ENCODE results near the gene RCAN1.
"Not testable (repeated sequence)": the region's sequence is repeated elsewhere in the genome, so short reads cannot be mapped to it uniquely, and the experiment has no call there.

Gene RCAN1

DNA sequence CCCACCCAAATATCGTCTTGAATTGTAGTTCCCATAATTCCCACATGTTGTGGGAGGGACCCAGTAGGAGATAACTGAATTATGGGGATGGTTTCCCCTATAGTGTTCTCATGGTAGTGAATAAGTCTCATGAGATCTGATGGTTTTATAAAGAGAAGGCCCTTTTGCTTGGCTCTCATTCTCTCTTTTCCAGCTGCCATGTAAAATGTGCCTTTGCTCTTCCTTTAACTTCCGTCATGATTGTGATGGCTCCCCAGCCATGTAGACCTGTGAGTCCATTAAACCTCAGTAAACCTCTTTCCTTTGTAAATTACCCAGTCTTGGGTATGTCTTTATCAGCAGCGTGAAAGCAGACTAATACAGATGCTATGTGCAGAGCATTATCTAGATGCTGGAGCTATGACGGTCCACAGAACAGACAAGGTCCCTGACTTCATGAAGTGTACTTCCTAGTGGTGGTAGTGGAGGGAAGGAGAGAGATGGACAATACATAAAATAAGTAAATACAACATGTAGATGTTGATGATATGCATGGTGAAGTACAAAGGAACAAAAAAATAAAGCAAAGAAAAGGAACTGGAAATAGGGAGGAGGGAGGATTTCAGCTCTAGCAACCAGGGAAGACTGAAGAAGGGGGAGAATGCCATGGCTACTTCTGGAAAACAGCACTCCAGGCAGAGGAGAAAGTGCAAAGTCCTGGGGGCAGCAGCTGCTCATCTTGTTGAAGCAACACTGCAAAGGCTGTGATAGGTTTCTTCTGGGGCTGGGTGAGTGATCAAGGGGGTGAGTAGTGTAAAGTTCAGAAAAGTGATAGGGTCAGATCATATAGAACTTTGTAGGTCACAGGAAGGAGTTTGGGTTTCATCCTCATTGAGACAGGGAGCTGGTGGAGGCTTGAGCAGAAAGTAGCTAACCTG is 6.8 kb upstream of the RCAN1 start:
- no peak for DNase-seq (ENCODE audit: low read depth)

GRCh38 chr21:34619841-34620665 is 5.1 kb upstream of the RCAN1 start:
- DNase-seq (ENCODE audit: low read depth): no peak

DNA sequence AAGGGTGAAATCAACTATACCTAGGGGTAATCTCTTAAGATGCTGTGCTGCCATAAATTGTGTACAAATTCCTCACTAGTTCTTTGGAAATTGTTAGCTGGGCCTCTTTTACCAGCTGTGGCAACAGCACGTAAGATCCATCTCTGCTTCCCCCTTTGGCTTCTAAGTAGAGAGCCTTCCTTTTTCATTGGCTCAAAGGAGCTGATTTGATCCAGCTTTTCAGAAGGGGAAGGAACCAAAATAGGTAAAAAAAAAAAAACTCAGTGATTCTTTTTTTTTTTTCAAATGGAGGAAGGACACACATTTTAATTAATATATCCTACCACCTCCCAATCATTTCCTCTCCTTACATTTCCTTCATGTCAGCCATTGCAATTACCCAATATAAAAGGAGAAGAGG is 4.0 kb upstream of the RCAN1 start:
- no peak for DNase-seq (ENCODE audit: low read depth)

- DNase-seq (ENCODE audit: low read depth): no peak
Observed at GRCh38 chr21:34617753-34618339, 2.9 kb upstream of the RCAN1 start.

DNA sequence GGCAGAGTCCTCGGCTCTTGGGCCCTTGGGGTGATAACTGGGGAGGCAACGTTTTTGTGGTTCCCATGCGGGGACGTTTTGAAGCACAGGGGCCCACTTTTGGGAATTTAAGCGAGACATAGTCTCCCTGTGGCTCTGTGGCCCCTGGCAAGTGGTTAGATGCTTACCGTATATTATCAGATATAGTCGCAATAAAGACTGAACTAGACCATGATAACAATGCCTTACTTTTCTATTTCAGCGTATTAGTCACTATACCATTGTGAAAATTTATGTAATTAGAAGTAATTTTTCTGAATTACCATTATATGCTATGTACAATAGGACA is 538 bp upstream of the RCAN1 start:
- DNase-seq (ENCODE audit: low read depth): no peak

GRCh38 chr21:34613679-34614627 is 960 bp downstream of the RCAN1 start:
- no peak for DNase-seq (ENCODE audit: low read depth)

- no peak for DNase-seq (ENCODE audit: low read depth)
Observed at GRCh38 chr21:34612557-34612956, 2.4 kb downstream of the RCAN1 start.

DNA sequence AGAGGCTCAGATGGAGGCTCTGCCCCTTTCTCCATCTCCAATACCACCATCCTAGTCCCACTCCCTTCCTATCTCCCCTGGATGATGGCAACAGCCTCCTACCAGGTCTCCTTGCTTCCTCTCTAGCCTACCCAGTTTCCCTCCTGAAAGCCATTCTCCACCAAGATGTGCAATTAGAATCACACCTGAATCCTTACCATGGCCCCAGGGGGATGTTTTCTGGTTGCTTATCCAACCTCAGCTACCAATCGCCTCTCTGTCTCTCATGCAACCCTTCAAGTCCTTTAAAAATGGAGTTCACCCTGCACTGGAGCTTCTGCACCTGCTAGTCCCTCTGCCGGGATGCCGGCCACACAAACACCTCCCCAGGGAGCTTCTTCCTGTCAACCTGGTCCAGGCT is 2.9 kb downstream of the RCAN1 start:
- no peak for DNase-seq (ENCODE audit: low read depth)

DNA sequence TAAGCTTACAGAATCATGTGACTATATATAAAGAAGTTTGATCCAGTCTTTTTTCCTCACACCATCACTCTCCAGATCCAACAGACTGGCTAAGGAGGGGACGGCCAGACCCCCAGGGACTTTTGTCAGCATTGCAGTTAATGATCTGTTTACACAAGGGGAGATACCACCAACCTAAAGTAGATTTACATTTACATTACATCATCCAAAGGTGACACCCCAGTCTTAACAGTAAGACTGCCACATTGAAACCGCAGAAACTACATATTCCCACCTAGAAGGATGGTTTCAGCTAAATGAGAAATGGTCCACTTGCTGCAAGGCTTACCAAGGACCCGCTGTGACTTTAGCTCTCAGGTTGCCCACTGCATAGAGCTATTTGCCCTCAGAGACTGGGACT is 3.4 kb downstream of the RCAN1 start:
- no peak for DNase-seq (ENCODE audit: low read depth)

DNA sequence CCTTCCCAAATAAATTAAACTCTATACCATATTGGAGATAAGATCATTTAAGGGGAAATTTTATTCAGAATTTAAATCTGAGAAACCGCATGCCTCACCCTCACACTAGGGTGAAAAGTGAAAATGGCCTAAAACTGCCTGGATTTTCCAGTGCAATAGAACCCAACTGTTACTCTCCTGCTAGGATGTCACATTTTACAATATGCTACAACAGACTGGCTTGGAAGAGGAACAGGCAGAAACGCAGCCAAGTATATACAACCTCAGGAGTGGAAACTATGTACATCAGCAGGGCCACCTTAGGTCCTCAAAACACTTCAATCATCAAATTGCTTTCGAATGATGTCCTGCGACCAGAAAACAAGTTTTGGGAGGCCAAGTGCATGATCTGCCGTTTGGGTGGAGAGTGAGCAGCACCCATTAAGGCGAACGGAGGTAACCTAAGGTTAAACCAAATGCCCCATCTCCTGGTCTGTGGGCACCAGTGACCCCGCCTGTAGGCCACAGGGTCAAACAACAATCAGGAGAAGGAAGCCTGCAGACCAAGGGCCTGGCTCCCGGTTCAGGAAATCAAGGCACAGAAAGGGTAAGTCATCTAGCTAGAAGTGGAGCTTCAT is 4.9 kb downstream of the RCAN1 start:
- no peak for DNase-seq (ENCODE audit: low read depth)

GRCh38 chr21:34609244-34609932 is 5.5 kb downstream of the RCAN1 start:
- no peak for DNase-seq (ENCODE audit: low read depth)

GRCh38 chr21:34607376-34607775 is 7.5 kb downstream of the RCAN1 start:
- DNase-seq (ENCODE audit: low read depth): not testable (repeated sequence)

GRCh38 chr21:34606621-34607020 is 8.3 kb downstream of the RCAN1 start:
- DNase-seq (ENCODE audit: low read depth): no peak

- DNase-seq (ENCODE audit: low read depth): no peak
Observed at GRCh38 chr21:34606051-34606450, 8.9 kb downstream of the RCAN1 start.

- not testable (repeated sequence) for DNase-seq (ENCODE audit: low read depth)
Observed at GRCh38 chr21:34604956-34605355, 10.0 kb downstream of the RCAN1 start.

DNA sequence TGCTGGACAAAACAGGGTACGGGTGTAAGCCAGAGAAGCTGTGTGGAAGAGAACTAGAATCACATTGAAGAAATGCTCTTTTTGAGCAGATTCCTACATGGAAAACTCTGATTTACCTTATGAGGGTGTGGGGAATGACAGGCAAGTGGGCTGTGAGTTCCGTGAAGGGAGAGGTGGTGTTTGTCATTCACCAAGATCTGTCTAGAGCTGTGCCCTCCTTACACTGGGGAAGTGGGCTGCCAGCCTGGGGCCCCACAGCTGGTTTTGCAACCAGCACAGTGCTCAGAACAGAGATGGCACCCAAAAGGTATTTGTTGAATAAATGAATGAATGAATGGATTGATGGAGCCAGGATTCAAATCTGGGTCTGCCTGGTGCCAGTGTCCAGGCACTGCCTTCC is 10.4 kb downstream of the RCAN1 start:
- no peak for DNase-seq (ENCODE audit: low read depth)

DNA sequence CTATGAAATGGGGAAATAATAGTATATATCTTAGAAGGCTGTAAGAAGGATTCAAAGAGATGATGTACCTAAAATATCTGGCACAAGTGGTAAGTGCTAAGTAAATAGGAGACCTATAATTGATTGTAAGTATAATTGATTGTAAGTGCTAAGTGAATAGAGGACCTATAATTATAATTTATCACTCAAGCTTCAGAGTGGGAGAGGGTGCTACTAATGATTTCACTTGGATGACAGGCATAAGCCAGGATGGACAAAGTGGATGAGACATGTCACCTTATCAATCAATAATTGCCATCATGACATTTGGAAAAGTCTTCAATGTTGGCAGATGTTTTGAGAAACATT is 11.2 kb downstream of the RCAN1 start:
- no peak for DNase-seq (ENCODE audit: low read depth)

DNA sequence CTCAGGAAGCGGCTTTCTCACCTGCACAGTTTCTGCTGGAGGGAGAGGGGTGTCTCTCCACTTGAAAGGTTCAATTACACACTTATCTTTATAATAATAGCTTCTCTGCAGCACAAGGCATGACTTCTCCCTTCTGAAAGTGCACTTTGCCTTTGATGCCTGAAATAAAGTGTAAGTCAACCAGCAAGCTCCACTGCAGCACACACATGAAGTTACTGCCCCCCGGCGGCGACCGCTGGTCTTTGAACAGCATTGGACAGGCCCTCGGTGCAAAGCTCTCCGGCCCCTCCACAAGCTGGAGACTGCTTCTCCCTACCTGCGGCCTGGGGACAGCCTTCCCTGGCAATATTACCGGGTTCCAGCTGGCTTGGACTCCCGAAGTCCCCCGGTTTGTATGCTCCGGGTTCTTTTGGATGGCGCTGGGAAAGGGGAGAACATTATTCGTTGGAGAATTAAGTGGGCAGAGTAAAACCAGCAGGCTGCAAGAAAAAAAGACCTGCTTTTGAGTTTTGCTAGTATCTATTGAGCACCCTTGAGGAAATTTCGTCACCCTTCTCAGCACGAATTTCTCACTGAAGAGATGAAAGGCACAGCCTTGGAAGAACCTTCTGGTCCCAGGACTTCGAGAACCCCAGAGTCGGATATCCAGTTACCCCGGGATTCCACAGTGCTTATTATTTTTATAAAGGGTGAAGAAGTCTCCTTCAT is 11.8 kb downstream of the RCAN1 start:
- peak; percentile 25 for DNase-seq (ENCODE audit: low read depth)

GRCh38 chr21:34602061-34602460 is 12.9 kb downstream of the RCAN1 start:
- no peak for DNase-seq (ENCODE audit: low read depth)

- no peak for DNase-seq (ENCODE audit: low read depth)
Observed at GRCh38 chr21:34599534-34600101, 15.3 kb downstream of the RCAN1 start.
